Fibroblast of mammary gland (primary cell): ENCODE data around the gene AFMID.
A peak's percentile ranks its signal among the peaks of the same experiment; 100 is the strongest.

ENCODE experiments used
- DNase-seq: peaks from one replicate; pipeline ENCODE4 v3.0.0-alpha.2; 2010; ENCODE audit warnings: low read depth
- H3K4me3 ChIP-seq: 2 replicates; pipeline ENCODE4 v1.5.1; 2011; ENCODE audit warnings: low read depth, mild to moderate bottlenecking, low read length, moderate library complexity; ENCODE audit not compliant: control insufficient read depth
- TF ChIP-seq, protein P1 (sequence below): conservative IDR thresholded peaks from 2 replicates; pipeline ENCODE4 v1.5.1; 2011; ENCODE audit warnings: low read depth, low read length, inconsistent platforms; ENCODE audit not compliant: control insufficient read depth, insufficient read depth

Gene AFMID

DNA sequence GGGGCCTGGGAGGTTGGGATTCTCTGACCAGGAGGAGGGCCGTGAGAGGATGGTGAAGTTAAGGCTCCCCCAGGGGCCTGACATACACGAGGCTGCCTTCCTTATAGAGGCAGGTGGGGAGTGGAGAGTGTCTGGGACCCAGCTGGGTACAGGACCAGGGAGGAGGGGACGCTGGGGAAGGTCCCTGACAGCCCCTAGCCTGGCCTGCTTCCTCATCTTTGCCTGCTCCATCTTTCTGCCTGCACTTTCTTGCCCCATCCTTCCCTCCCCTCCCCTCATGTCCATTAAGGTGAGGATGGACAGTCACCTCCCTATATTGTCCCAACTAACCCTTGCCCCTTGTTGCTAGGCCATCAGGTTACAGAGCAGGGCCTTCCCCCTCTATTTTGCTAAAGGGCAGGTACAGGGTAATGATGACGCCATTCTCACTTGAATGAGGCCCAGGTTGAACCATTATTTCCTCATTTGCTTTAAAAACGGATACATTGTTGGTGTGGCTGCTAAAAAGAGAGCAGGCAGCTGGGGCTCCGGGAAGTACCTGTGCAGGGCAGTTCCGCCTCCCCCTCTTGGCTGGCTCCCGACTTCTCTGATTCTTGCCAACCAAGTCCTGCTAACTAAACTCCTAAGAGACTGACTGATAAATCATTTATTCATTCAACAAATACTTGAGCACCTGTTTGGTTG is 39.7 kb upstream of the AFMID start:
- H3K4me3 ChIP-seq: no peak overlapping the region
- DNase-seq: no peak
- TF ChIP-seq, protein P1, sequence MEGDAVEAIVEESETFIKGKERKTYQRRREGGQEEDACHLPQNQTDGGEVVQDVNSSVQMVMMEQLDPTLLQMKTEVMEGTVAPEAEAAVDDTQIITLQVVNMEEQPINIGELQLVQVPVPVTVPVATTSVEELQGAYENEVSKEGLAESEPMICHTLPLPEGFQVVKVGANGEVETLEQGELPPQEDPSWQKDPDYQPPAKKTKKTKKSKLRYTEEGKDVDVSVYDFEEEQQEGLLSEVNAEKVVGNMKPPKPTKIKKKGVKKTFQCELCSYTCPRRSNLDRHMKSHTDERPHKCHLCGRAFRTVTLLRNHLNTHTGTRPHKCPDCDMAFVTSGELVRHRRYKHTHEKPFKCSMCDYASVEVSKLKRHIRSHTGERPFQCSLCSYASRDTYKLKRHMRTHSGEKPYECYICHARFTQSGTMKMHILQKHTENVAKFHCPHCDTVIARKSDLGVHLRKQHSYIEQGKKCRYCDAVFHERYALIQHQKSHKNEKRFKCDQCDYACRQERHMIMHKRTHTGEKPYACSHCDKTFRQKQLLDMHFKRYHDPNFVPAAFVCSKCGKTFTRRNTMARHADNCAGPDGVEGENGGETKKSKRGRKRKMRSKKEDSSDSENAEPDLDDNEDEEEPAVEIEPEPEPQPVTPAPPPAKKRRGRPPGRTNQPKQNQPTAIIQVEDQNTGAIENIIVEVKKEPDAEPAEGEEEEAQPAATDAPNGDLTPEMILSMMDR: no peak

DNA sequence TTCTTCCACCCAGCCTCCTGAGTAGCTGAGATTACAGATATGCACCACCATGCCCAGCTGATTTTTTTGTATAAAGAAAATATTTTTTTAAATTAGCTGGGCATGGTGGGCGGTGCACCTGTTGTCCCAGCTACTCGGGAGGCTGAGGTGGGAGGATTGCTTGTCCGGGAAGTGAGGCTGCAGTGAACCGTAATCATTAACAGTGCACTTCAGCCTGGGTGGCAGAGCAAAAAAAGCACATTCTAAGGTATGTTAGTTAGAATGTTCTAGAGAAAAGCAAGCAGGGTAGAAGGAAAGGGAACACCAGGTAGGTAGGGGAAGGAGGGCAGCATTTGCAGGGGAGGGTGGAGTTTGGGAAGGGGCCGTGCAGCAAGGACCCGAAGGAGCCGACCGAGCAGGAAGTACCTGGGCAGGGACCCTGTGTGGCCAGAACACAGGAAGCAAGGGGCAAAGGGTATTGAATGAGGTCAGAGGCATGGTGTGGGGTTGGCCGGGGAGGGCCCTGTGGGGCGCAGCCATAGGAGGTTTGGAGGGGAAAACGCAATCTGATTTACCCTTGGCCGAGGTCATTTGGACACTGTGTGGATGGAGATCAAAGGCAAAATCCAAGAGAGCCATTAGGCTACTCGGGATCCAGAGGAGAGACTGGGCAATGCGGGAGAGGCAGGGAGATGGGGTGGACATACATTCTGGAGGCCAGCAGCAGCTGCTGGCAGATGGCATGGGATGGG is 38.7 kb upstream of the AFMID start:
- TF ChIP-seq, protein P1: no peak
- H3K4me3 ChIP-seq: no peak overlapping the region
- no peak for DNase-seq

DNA sequence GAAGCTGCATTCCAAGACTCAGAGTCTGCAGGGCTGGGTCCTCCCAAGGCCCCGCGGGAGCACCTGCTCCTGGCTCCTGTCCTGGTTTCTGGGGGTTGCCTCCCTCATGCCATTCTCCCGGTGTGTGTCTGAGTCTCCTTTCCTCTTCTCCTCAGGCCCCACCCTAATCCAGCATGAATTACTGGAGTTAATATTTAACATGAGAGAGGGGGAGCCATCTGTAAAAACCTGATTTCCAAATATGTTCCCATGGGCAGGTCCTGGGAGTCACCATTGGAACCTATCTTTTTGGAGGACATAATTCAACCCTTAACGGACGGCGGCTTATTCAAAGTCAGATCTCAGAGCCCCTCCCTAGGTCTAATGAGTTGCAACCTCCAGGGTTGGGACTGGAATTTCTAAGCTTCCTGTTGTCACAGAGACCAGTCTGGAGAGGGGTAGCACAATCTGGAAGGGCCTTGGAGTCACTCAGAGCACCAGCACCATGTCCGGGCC is 35.6 kb upstream of the AFMID start:
- TF ChIP-seq, protein P1: no peak
- no peak overlapping the region for H3K4me3 ChIP-seq
- no peak for DNase-seq

DNA sequence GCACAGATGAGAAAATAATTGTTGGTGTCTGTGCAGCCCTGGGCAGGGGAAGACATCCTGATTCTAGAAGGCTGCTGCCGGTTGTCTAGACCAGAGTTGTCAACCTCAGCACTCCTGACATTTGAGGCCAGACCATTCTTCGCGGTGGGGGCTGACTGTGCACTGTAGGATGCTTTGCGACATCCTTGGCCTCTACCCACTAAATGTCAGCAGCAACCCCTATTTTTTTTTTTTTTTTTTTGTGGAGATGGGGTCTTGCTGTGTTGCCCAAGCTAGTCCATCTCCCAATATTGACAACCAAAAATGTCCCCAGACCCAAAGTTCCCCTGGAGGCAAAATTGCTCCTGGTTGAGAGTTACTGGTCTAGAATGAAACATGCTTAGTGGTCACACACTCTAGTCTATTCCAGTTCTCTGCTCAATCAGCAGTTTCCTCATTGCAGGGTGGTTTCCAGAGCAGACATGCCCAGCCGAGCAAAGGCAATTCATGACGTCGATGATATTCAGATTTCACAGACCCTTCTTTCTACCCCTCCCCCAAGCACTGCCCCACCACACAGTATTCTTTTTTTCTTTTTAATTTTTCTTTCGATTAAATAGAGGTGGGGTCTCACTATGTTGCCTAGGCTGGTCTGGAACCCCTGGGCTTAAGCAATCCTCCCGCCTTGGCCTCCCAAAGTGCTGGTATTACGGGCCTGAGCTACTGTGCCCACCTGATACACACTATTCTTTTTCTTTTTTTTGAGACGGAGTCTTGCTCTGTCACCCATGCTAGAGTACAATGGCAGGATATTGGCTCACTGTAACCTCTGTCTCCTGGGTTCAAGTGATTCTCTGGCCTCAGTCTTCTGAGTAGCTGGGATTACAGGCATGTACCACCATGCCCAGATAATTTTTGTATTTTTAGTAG is 32.0 kb upstream of the AFMID start:
- no peak overlapping the region for H3K4me3 ChIP-seq
- no peak for DNase-seq
- TF ChIP-seq, protein P1: no peak

DNA sequence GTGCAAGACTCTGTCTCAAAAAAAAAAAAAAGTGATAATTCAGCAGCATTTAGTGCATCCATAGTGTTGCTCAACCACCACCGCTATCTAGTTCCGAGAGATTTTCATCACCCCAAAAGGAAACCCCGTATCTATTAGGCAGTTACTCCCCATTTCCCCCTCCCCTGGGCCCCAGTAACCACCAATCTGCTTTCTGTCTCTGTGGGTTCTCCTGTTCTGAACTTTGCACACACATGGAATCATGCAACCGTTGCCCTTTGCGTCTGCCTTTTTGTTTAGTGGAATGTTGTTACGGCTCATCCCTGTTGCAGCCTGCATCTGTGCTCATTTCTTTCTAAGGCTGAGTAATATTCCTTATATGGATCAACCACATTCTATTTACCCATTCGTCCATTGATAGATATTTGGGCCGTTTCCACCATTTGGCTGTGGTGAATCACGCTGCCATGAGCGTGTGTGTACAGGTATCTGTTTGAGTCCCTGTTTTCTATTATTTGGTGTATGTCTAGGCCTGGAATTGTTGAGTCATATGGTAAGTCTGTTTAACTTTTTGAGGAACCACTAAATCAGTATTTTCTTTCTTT is 27.5 kb upstream of the AFMID start:
- H3K4me3 ChIP-seq: no peak overlapping the region
- TF ChIP-seq, protein P1: no peak
- DNase-seq: peak; percentile 79
